Endothelial cell (in vitro differentiated cells): Measurements from ENCODE around the gene PARP1. TPM values are rescaled to one million over a fixed set of nuclear protein-coding genes. Genes with fewer than 3 reads are reported as not detected.

Source experiments
- DNase-seq: peaks from one replicate; pipeline ENCODE4 v3.0.0; 2021; ENCODE audit warnings: low spot score
- H3K27ac Mint-ChIP-seq: one replicate; pipeline ENCODE4 v1.8.0; 2021; ENCODE audit warnings: mixed read lengths, inconsistent platforms; ENCODE audit not compliant: unreplicated experiment
- H3K27me3 Mint-ChIP-seq: one replicate; pipeline ENCODE4 v1.8.0; 2021; ENCODE audit warnings: mild to moderate bottlenecking, moderate library complexity, mixed read lengths, inconsistent platforms; ENCODE audit not compliant: unreplicated experiment
- H3K36me3 Mint-ChIP-seq: one replicate; pipeline ENCODE4 v1.8.0; 2021; ENCODE audit warnings: mild to moderate bottlenecking, low read depth, mixed read lengths, inconsistent platforms; ENCODE audit not compliant: unreplicated experiment
- H3K4me1 Mint-ChIP-seq: one replicate; pipeline ENCODE4 v1.8.0; 2021; ENCODE audit warnings: mild to moderate bottlenecking, mixed read lengths, inconsistent platforms; ENCODE audit not compliant: unreplicated experiment
- H3K4me3 Mint-ChIP-seq: one replicate; pipeline ENCODE4 v1.8.0; 2021; ENCODE audit warnings: mild to moderate bottlenecking, mixed read lengths, inconsistent platforms; ENCODE audit not compliant: unreplicated experiment
- H3K9me3 Mint-ChIP-seq: one replicate; pipeline ENCODE4 v1.8.0; 2021; ENCODE audit warnings: mixed read lengths, inconsistent platforms; ENCODE audit not compliant: unreplicated experiment
- CTCF ChIP-seq: fragments of 200-600 bp; sonication (generic); IDR thresholded peaks from one replicate; pipeline ENCODE4 v1.5.0; 2021; ENCODE audit warnings: antibody characterized with exemption; ENCODE audit not compliant: unreplicated experiment
- total RNA-seq: library from RNA; stranded (reverse); fragmentation: NEBNext Ultra II Directional; extraction: Animal tissue kit (Norgen Biotek cat#: 25700); gene quantifications from one replicate; pipeline ENCODE4 v1.2.1, GENCODE V29; 2021; ENCODE audit not compliant: unreplicated experiment

Gene PARP1
- total RNA-seq, 1 donor from 2014 or later, result 131 TPM

GRCh38 chr1:226322986-226323385 lies 84.9 kb downstream of the PARP1 start:
- no peak for DNase-seq
- no peaks in the 10 kb centered on the region for H3K9me3 Mint-ChIP-seq
- peaks cover 5% of the 10 kb centered on the region for H3K36me3 Mint-ChIP-seq
- H3K27ac Mint-ChIP-seq, result no peak overlapping the region
- H3K4me3 Mint-ChIP-seq, result no peak overlapping the region
- TF ChIP-seq CTCF, result no peak
- peaks cover 9% of the 10 kb centered on the region for H3K4me1 Mint-ChIP-seq
- no peaks in the 10 kb centered on the region for H3K27me3 Mint-ChIP-seq

GRCh38 chr1:226320930-226321329 lies 87.0 kb downstream of the PARP1 start:
- Mint-ChIP-seq H3K4me1 (no peaks in the 10 kb centered on the region), H3K36me3 (peaks cover 5% of the 10 kb centered on the region), H3K9me3 (no peaks in the 10 kb centered on the region), H3K4me3 (no peak overlapping the region), H3K27me3 (no peaks in the 10 kb centered on the region), H3K27ac (no peak overlapping the region)
- no peak for DNase-seq
- no peak for TF ChIP-seq CTCF

GRCh38 chr1:226318471-226318870 lies 89.4 kb downstream of the PARP1 start:
- no peak overlapping the region for H3K27ac Mint-ChIP-seq
- no peaks in the 10 kb centered on the region for H3K36me3 Mint-ChIP-seq
- no peaks in the 10 kb centered on the region for H3K4me1 Mint-ChIP-seq
- no peaks in the 10 kb centered on the region for H3K27me3 Mint-ChIP-seq
- no peak overlapping the region for H3K4me3 Mint-ChIP-seq
- no peak for TF ChIP-seq CTCF
- no peaks in the 10 kb centered on the region for H3K9me3 Mint-ChIP-seq
- DNase-seq, result no peak

- no peaks in the 10 kb centered on the region for H3K27me3 Mint-ChIP-seq
- TF ChIP-seq CTCF, result no peak
- no peak overlapping the region for H3K4me3 Mint-ChIP-seq
- no peaks in the 10 kb centered on the region for H3K36me3 Mint-ChIP-seq
- no peak for DNase-seq
- H3K4me1 Mint-ChIP-seq, result peaks cover 7% of the 10 kb centered on the region
- H3K27ac Mint-ChIP-seq, result no peak overlapping the region
- H3K9me3 Mint-ChIP-seq, result no peaks in the 10 kb centered on the region
These were observed 93.8 kb downstream of the PARP1 start for GRCh38 chr1:226314055-226314454.

- no peak for DNase-seq
- TF ChIP-seq CTCF, result no peak
- peaks cover 7% of the 10 kb centered on the region for H3K4me1 Mint-ChIP-seq
- no peaks in the 10 kb centered on the region for H3K9me3 Mint-ChIP-seq
- H3K36me3 Mint-ChIP-seq, result no peaks in the 10 kb centered on the region
- H3K27ac Mint-ChIP-seq, result no peak overlapping the region
- H3K4me3 Mint-ChIP-seq, result no peak overlapping the region
- H3K27me3 Mint-ChIP-seq, result no peaks in the 10 kb centered on the region
These were observed 95.8 kb downstream of the PARP1 start for GRCh38 chr1:226312065-226312464.
